ENCODE measurements around the gene CAMKK2.

The CAMKK2 gene

GRCh38 chr12:121274036-121274763 lies 22.3 kb downstream of the CAMKK2 start:
- H4K91ac ChIP-seq (ENCODE audit: low read length) = no peak overlapping the region
- no peak overlapping the region for H2AFZ ChIP-seq (ENCODE audit: low read depth, low read length)
- no peak overlapping the region for H2BK12ac ChIP-seq (ENCODE audit: low read length in 2 of 2)
- no peak overlapping the region for H3K4ac ChIP-seq (ENCODE audit: low read depth in 1 of 2, low read length in 2 of 2)
- no peak for DNase-seq
- no peak overlapping the region for H3K18ac ChIP-seq (ENCODE audit: low read depth in 1 of 2, low read length in 2 of 2)
- H3K23ac ChIP-seq (ENCODE audit: low read length in 2 of 2) = no peak overlapping the region
- no peak overlapping the region for H2BK15ac ChIP-seq (ENCODE audit: low read depth, poor library complexity, severe bottlenecking)
- H3K14ac ChIP-seq (ENCODE audit: low read length in 2 of 2) = no peak overlapping the region
- H4K8ac ChIP-seq (ENCODE audit: low read length) = no peak overlapping the region
- no peak overlapping the region for H2AK5ac ChIP-seq (ENCODE audit: low read length, severe bottlenecking)
- peaks cover 30% of the 10 kb centered on the region in 2 experiments for H3K36me3 ChIP-seq (ENCODE audit: control insufficient read depth in 1 of 2, insufficient read depth in 2 of 2, low read depth in 1 of 2, low read length in 2 of 2)
- no peak overlapping the region for H3K9ac ChIP-seq (ENCODE audit: low read length)
- H2BK120ac ChIP-seq (ENCODE audit: low read depth, low read length) = no peak overlapping the region
- H3K4me3 ChIP-seq (ENCODE audit: insufficient read depth in 1 of 2, low read depth in 1 of 2, low read length in 2 of 2) = no peak overlapping the region
- no peak overlapping the region for H3K27ac ChIP-seq (ENCODE audit: low read length, poor library complexity, severe bottlenecking)
- H3K9me3 ChIP-seq (ENCODE audit: control insufficient read depth, low read length) = no peaks in the 10 kb centered on the region
- no peak overlapping the region for H2BK5ac ChIP-seq (ENCODE audit: low read depth, low read length, poor library complexity, severe bottlenecking)
- peaks cover 2% of the 10 kb centered on the region for H3K4me1 ChIP-seq (ENCODE audit: control insufficient read depth, insufficient read depth, low read depth, low read length)
- no peaks in the 10 kb centered on the region for H3K27me3 ChIP-seq (ENCODE audit: control insufficient read depth in 1 of 2, insufficient read depth in 1 of 2, low read length in 2 of 2)
- peaks cover 3% of the 10 kb centered on the region for H3K79me1 ChIP-seq (replicated peaks; ENCODE audit: low read length, poor library complexity, severe bottlenecking)
- no peak overlapping the region for H3K4me2 ChIP-seq (ENCODE audit: low read length, poor library complexity, severe bottlenecking)
- WGBS = 96% methylated on average over 34 of the region's 35 CpGs

DNA sequence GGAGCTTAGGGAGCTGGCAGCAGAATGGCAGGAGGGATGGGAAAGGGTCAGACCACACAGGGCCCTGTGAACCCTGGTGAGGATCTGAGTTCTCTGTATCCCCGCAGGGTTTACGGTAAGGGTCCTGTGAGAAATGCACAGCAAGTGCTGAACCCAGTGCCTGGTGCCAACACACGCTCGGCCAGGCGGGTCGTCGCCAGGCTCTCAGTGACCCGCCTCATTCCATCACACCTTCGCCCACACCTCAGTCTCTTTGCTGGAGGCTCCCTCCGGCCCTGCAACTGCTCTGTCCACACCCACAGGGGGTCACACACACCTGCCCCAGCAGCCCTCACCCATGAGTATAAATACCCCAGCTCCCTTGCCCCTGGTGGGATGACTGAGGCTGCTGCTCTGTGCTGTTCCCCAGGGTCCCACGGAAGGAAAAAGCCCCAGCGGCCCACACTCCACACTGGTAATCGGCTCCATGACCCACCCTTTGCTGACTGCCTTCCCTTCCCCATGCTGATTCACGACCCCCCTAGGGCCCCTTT lies 23.1 kb downstream of the CAMKK2 start:
- peaks cover 31 to 38% of the 10 kb centered on the region in 2 experiments for H3K36me3 ChIP-seq (ENCODE audit: control insufficient read depth in 1 of 2, insufficient read depth in 2 of 2, low read depth in 1 of 2, low read length in 2 of 2)
- no peak overlapping the region for H2BK5ac ChIP-seq (ENCODE audit: low read depth, low read length, poor library complexity, severe bottlenecking)
- no peak overlapping the region for H3K4me2 ChIP-seq (ENCODE audit: low read length, poor library complexity, severe bottlenecking)
- H2BK120ac ChIP-seq (ENCODE audit: low read depth, low read length) = no peak overlapping the region
- H2AFZ ChIP-seq (ENCODE audit: low read depth, low read length) = no peak overlapping the region
- no peak overlapping the region for H2BK15ac ChIP-seq (ENCODE audit: low read depth, poor library complexity, severe bottlenecking)
- no peaks in the 10 kb centered on the region for H3K27me3 ChIP-seq (ENCODE audit: control insufficient read depth in 1 of 2, insufficient read depth in 1 of 2, low read length in 2 of 2)
- DNase-seq = no peak
- H4K91ac ChIP-seq (ENCODE audit: low read length) = no peak overlapping the region
- peaks cover 2% of the 10 kb centered on the region for H3K4me1 ChIP-seq (ENCODE audit: control insufficient read depth, insufficient read depth, low read depth, low read length)
- WGBS = 98% methylated on average over 14 of the region's 14 CpGs
- no peak overlapping the region for H3K4me3 ChIP-seq (ENCODE audit: insufficient read depth in 1 of 2, low read depth in 1 of 2, low read length in 2 of 2)
- no peak overlapping the region for H4K8ac ChIP-seq (ENCODE audit: low read length)
- H3K9me3 ChIP-seq (ENCODE audit: control insufficient read depth, low read length) = no peaks in the 10 kb centered on the region
- no peak overlapping the region for H3K14ac ChIP-seq (ENCODE audit: low read length in 2 of 2)
- H2BK12ac ChIP-seq (ENCODE audit: low read length in 2 of 2) = no peak overlapping the region
- H3K9ac ChIP-seq (ENCODE audit: low read length) = no peak overlapping the region
- H3K4ac ChIP-seq (ENCODE audit: low read depth in 1 of 2, low read length in 2 of 2) = no peak overlapping the region
- peaks cover 3% of the 10 kb centered on the region for H3K79me1 ChIP-seq (replicated peaks; ENCODE audit: low read length, poor library complexity, severe bottlenecking)
- no peak overlapping the region for H2AK5ac ChIP-seq (ENCODE audit: low read length, severe bottlenecking)
- no peak overlapping the region for H3K27ac ChIP-seq (ENCODE audit: low read length, poor library complexity, severe bottlenecking)
- H3K18ac ChIP-seq (ENCODE audit: low read depth in 1 of 2, low read length in 2 of 2) = no peak overlapping the region
- H3K23ac ChIP-seq (ENCODE audit: low read length in 2 of 2) = no peak overlapping the region

DNA sequence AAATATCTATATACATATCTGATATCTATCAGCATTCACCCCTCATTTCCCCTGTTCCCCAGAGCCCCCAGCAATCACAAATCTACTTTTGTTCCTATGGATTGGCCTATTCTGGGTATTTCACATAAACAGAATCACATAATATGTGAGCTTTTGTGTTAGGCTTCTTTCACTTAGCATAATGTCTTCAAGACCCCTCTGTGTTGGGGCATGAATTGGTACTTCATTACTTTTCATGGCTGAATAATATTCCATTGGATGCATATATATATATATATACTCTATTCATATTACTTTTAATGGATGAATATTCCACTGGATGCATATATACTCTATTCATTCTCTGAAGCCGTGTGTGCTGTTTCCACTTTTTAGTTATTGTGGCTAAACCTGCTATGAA lies 28.7 kb downstream of the CAMKK2 start:
- H3K9ac ChIP-seq (ENCODE audit: low read length) = no peak overlapping the region

DNA sequence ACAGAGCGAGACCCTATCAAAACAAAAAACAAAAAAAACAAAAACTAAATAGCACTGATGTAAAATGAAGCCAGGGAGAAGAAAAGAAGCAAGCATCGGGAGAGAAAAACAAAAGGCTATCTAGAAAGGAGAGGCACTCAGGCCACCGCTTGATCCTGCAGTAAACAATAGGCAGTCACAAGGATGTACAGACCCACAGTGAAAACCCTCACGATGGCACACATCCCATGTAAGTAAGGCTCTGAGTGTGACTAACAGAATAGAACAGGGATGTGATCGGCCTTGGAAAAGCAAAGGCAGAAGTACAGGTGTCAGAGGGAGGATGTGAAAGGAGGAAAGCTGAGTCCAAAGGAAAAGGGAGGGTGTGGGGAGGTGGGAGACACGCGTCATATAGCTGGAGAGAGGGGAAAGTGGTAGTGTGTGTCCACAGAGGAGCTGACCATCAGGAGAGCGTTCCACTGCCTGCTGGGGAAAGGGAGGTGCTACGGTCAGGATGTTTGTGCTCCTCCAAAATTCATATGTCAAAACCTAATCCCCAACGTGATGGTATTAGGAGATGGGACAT lies 31.5 kb downstream of the CAMKK2 start:
- Histone ChIP-seq H3K4me3 (ENCODE audit: insufficient read depth in 1 of 2, low read depth in 1 of 2, low read length in 2 of 2) (no peak overlapping the region), H2BK120ac (ENCODE audit: low read depth, low read length) (no peak overlapping the region), H3K27ac (ENCODE audit: low read length, poor library complexity, severe bottlenecking) (no peak overlapping the region), H4K91ac (ENCODE audit: low read length) (no peak overlapping the region), H2AK5ac (ENCODE audit: low read length, severe bottlenecking) (no peak overlapping the region), H2BK15ac (ENCODE audit: low read depth, poor library complexity, severe bottlenecking) (no peak overlapping the region), H3K9me3 (ENCODE audit: control insufficient read depth, low read length) (no peaks in the 10 kb centered on the region), H3K36me3 (ENCODE audit: control insufficient read depth in 1 of 2, insufficient read depth in 2 of 2, low read depth in 1 of 2, low read length in 2 of 2) (peaks cover 41 to 74% of the 10 kb centered on the region in 2 experiments), H3K18ac (ENCODE audit: low read depth in 1 of 2, low read length in 2 of 2) (no peak overlapping the region), H2AFZ (ENCODE audit: low read depth, low read length) (no peak overlapping the region), H3K4me1 (ENCODE audit: control insufficient read depth, insufficient read depth, low read depth, low read length) (no peaks in the 10 kb centered on the region), H4K8ac (ENCODE audit: low read length) (no peak overlapping the region), H3K9ac (ENCODE audit: low read length) (no peak overlapping the region), H3K79me1 (replicated peaks; ENCODE audit: low read length, poor library complexity, severe bottlenecking) (no peaks in the 10 kb centered on the region), H3K4me2 (ENCODE audit: low read length, poor library complexity, severe bottlenecking) (no peak overlapping the region), H3K27me3 (ENCODE audit: control insufficient read depth in 1 of 2, insufficient read depth in 1 of 2, low read length in 2 of 2) (no peaks in the 10 kb centered on the region), H2BK5ac (ENCODE audit: low read depth, low read length, poor library complexity, severe bottlenecking) (no peak overlapping the region), H3K4ac (ENCODE audit: low read depth in 1 of 2, low read length in 2 of 2) (no peak overlapping the region), H3K14ac (ENCODE audit: low read length in 2 of 2) (no peak overlapping the region), H2BK12ac (ENCODE audit: low read length in 2 of 2) (no peak overlapping the region), H3K23ac (ENCODE audit: low read length in 2 of 2) (no peak overlapping the region)
- no peak for DNase-seq
- 96% methylated on average over 7 of the region's 10 CpGs for WGBS

More for the DNA sequence above, 28.7 kb downstream of the CAMKK2 start:
- Histone ChIP-seq H3K36me3 (ENCODE audit: control insufficient read depth in 1 of 2, insufficient read depth in 2 of 2, low read depth in 1 of 2, low read length in 2 of 2) (peaks cover 29 to 66% of the 10 kb centered on the region in 2 experiments), H3K79me1 (replicated peaks; ENCODE audit: low read length, poor library complexity, severe bottlenecking) (no peaks in the 10 kb centered on the region), H2AFZ (ENCODE audit: low read depth, low read length) (no peak overlapping the region), H3K27ac (ENCODE audit: low read length, poor library complexity, severe bottlenecking) (no peak overlapping the region), H4K91ac (ENCODE audit: low read length) (no peak overlapping the region), H3K23ac (ENCODE audit: low read length in 2 of 2) (no peak overlapping the region), H3K4me1 (ENCODE audit: control insufficient read depth, insufficient read depth, low read depth, low read length) (no peaks in the 10 kb centered on the region), H3K18ac (ENCODE audit: low read depth in 1 of 2, low read length in 2 of 2) (no peak overlapping the region), H2BK12ac (ENCODE audit: low read length in 2 of 2) (no peak overlapping the region), H2BK120ac (ENCODE audit: low read depth, low read length) (no peak overlapping the region), H3K4me2 (ENCODE audit: low read length, poor library complexity, severe bottlenecking) (no peak overlapping the region), H3K4me3 (ENCODE audit: insufficient read depth in 1 of 2, low read depth in 1 of 2, low read length in 2 of 2) (no peak overlapping the region), H2AK5ac (ENCODE audit: low read length, severe bottlenecking) (no peak overlapping the region), H2BK5ac (ENCODE audit: low read depth, low read length, poor library complexity, severe bottlenecking) (no peak overlapping the region), H3K14ac (ENCODE audit: low read length in 2 of 2) (no peak overlapping the region), H3K27me3 (ENCODE audit: control insufficient read depth in 1 of 2, insufficient read depth in 1 of 2, low read length in 2 of 2) (no peaks in the 10 kb centered on the region), H3K4ac (ENCODE audit: low read depth in 1 of 2, low read length in 2 of 2) (no peak overlapping the region), H4K8ac (ENCODE audit: low read length) (no peak overlapping the region), H3K9me3 (ENCODE audit: control insufficient read depth, low read length) (no peaks in the 10 kb centered on the region), H2BK15ac (ENCODE audit: low read depth, poor library complexity, severe bottlenecking) (no peak overlapping the region)
- WGBS = no CpG with 5 or more reads among the region's 1 CpG
- DNase-seq = no peak

All from mesenchymal stem cell (in vitro differentiated cells and primary cell).